ENCODE data around the gene CCDC17.

The CCDC17 gene

GRCh38 chr1:45574105-45574626, 49.7 kb downstream of the CCDC17 start:
- no peak for DNase-seq

GRCh38 chr1:45573231-45573804, 50.5 kb downstream of the CCDC17 start:
- DNase-seq = no peak

- no peak for DNase-seq
These were observed 53.2 kb downstream of the CCDC17 start for GRCh38 chr1:45570631-45571030.
